Stimulated activated CD4-positive, alpha-beta T cell treated with anti-CD3 and anti-CD28 coated beads, TNF-alpha, amount 100 ng/mL, for 4 hours (primary cell): ENCODE results near the gene RAB2B.

Experiments used
- DNase-seq, 3 experiments: peaks; one replicate each; pipeline ENCODE4 v3.0.0-alpha.2; 2020; ENCODE audit warnings: low read depth in 3 of 3

RAB2B gene

GRCh38 chr14:21476925-21477681 lies at the start of gene RAB2B, which contains the start of gene TOX4:
Gene RAB2B (minus strand): TSS chr14:21476959. CDS start chr14:21476872, 87 bp downstream.
Gene TOX4 (plus strand): TSS chr14:21477195. CDS start chr14:21477279, 84 bp downstream.
- peak; percentile 69 to 92 (median 91) for DNase-seq

GRCh38 chr14:21525962-21526671 lies 49.4 kb upstream of the RAB2B start, which contains the start of gene SALL2:
Gene SALL2 (minus strand): TSS chr14:21526346. CDS start chr14:21526127, 219 bp downstream.
- peak; percentile 41 to 55 (median 44) for DNase-seq

- no peak for DNase-seq
Observed at GRCh38 chr14:21525571-21525961, 48.8 kb upstream of the RAB2B start.

GRCh38 chr14:21524575-21525490 lies 48.1 kb upstream of the RAB2B start:
- no peak for DNase-seq

- no peak for DNase-seq
Observed at GRCh38 chr14:21523203-21523602, 46.4 kb upstream of the RAB2B start.

GRCh38 chr14:21521501-21521900 lies 44.7 kb upstream of the RAB2B start:
- DNase-seq = no peak

- no peak for DNase-seq
Observed at GRCh38 chr14:21520767-21521166, 44.0 kb upstream of the RAB2B start.

GRCh38 chr14:21518725-21519124 lies 42.0 kb upstream of the RAB2B start:
- no peak for DNase-seq

- DNase-seq = no peak
Observed at GRCh38 chr14:21514341-21514740, 37.6 kb upstream of the RAB2B start.

- DNase-seq = peak; percentile 70 to 88 (median 86)
Observed at GRCh38 chr14:21510735-21511657, 34.2 kb upstream of the RAB2B start, which contains the start of gene METTL3. Gene METTL3 (minus strand): TSS chr14:21511340. CDS start chr14:21511223, 117 bp downstream.

- no peak for DNase-seq
Observed at GRCh38 chr14:21509432-21510143, 32.8 kb upstream of the RAB2B start.

- no peak for DNase-seq
Observed at GRCh38 chr14:21506557-21506956, 29.8 kb upstream of the RAB2B start.

GRCh38 chr14:21505012-21505553 lies 28.3 kb upstream of the RAB2B start:
- DNase-seq = no peak

GRCh38 chr14:21503376-21503775 lies 26.6 kb upstream of the RAB2B start:
- DNase-seq = no peak

GRCh38 chr14:21501568-21501967 lies 24.8 kb upstream of the RAB2B start:
- no peak for DNase-seq

- DNase-seq = no peak
Observed at GRCh38 chr14:21498540-21499526, 22.1 kb upstream of the RAB2B start.

GRCh38 chr14:21496453-21496852 lies 19.7 kb upstream of the RAB2B start:
- DNase-seq = no peak
